Measurements from ENCODE around the gene PGM2L1.
"Not testable (repeated sequence)": the region's sequence is repeated elsewhere in the genome, so short reads cannot be mapped to it uniquely, and the experiment has no call there.

Gene PGM2L1

DNA sequence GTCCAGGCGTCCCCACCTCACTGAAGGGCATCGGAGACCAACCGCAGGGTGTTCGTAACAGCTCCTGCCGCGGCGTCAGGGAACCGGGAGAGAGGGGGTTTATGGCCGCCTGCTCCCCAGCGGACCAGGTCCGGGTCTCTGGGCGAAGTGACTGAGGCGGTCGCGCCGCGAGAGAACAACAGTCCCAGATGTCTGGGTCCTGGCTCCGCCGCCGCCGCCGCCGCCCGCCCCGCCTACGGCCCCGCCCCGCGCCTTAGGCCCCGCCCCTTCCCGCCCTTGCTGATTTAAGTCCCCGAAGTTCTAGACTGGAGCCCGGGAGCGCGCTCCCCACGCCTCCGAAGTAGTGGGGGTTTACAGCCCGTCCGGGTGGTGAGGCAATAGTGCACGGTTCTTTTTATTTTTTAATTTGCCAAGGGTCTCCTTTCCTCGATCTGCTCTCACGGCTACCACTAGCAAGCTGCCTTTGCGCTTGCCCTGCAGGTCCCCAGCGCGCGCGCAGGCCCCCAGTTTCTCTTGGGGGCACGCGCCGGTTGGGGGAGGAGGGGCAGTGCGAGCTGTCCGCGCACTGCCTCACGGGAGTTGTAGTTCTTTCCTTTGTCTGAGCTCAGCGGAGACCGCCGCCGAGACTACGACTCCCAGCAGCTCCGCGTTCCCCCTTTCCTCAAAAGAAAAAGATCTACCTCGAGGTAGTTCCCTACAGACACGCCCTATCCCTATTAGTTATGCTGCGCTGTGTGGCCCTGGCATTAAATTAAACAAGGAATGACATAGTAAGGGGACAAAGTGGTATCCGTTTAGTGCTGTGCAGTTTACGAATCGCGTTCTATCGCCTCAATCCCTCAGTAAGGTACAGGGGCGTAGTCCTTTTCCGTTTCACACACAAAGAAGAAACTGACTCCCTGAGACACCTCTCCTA lies at the start of gene PGM2L1:
Gene PGM2L1 (minus strand): TSS at position 190 of the 916 bp plus-strand sequence. CDS start 272 bp downstream, outside the sequence.
- DNase-seq (ENCODE audit: low read depth, low spot score) = peak; percentile 73

DNA sequence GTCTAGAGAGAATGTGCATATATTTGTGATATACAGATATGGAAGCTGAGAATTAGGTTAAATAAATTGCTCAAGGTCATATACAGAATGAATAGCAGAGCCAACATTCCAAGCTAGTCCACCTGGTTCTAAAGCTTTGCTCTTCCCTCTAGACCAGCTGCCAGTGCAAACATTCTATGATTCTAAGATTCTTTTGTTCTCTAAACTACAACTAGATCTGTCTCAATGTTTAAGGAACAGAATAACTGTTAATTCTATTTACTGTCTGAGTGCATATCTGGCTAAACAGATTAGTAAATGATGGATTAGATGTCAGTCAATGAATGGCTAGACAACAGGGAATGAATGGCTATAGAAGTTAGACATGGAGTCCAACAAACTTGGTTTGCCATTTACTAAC lies 49.5 kb upstream of the PGM2L1 start:
- DNase-seq (ENCODE audit: low read depth, low spot score) = no peak

DNA sequence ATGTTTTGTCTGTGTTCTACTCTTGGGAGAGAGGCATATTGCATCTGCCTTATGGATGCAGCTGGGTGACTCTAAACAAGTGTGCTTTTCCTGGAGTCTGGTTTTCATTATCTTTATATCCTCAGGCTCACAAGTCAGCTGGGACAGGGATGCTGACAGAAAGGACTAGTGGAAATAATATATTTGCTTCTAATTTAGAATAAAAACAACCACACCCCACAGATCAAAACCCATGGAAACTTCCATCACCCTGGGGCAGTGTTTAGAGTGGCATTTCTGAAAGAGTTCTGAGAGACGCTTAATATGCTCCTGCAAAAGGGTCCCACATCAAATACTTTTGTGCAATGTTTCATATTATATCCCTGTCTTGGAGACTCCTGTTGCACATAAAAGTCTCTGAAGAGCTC lies 48.3 kb upstream of the PGM2L1 start:
- DNase-seq (ENCODE audit: low read depth, low spot score) = no peak

DNA sequence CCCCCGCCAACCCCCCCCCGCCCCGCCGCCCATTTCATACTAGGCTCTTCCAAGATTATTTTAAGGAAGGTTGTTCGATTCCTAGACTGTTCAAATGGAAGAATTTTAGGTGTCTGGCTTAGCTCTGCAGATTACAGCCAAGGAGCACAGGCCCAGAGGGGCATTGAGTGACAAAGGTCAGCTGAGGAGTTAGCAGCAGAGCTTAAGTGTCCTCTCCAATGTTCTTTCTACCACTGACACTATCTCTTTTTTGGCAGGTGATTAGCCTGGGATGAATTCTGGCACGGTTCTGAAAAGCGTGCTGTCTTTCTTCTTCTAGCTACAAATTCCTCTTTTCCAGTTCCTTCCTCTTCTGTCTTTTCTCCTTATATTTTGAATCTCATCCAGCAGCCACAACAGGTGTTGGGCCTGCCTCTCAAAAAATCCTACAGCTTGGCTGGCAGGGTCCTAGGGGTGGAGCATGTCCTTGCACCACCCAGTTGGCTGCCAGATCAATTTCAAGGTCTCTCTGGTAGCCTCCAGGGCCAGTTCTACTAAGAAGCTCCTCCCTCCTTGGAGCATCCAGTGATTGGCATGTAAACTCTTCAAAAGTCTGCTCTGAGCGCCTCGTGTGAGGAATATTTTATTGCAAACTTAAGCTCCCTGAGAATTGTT lies 46.1 kb upstream of the PGM2L1 start:
- DNase-seq (ENCODE audit: low read depth, low spot score) = no peak

DNA sequence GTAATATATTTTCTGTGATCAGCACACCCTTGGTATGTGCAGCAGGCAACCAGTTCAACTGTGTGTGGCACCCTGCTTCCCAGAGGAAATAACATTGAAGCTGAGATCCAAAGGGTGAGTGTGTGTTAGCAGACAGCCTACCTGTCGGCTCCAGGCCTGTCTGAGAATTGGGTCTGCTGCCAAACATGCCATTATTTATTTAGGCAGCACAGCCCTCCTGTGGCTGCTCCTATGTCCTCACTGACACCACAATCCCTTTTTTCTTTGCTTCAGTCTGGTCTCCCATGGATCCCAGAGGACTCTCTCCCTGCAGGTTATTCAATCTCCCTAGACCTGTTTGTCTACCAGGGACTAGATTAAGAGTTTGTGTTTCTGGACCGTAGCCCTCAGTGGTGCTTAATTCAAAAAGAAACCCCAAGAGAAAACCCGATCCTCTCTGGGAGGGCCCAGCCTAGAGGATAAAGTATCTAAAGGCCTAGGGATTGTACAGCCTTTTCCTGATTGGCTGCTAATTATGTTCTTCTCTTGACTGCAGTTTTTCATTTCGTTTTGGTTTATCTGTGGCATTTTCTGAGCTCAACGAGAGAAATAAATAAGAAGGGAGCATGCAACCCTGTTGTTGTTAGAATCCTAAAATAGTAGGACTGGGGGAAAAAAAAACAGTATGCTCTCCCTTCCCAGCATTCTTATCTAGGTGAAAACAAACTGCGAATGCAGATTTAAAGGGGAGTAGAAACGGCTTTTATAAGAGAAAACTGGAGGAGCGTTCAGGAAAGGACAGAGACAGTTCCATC lies 45.0 kb upstream of the PGM2L1 start:
- DNase-seq (ENCODE audit: low read depth, low spot score) = no peak

DNA sequence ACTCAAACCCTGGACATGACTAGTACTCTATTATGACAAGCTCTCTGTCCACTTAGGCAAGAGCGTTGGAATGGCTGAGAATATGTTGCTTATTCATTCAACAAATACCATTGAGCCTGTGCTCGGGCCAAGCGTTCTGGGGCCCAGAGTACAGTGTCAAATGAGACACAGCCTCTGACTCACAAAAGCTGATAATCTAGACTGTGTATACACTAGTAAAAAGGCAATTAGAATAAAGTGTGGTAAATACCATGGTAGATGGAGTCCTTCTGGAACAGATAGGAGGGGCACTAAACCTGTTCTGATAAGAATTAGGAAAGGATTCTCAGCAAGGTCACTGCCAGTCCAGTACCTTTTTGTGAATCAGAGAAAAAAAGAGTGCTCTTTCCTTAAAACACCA lies 44.4 kb upstream of the PGM2L1 start:
- DNase-seq (ENCODE audit: low read depth, low spot score) = no peak

DNA sequence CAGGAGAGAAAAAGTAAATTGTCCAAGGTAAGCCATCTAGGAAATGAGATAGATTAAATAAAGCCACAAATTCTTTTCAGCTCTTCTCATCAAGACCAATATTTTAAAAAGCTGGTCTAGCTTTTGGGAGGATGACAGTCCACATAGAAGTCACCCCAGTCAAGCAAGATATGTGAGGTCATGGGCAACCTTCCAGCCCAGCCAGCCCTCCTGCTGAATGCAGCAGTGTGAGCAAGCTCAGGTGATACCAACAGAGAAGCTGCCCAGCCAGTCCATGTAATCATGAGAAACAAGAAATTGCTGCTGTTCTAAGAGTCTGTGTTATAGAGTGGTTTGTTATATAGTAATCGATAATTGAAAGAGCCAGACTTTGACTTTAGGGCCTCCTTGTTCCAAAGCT lies 40.4 kb upstream of the PGM2L1 start:
- DNase-seq (ENCODE audit: low read depth, low spot score) = no peak

DNA sequence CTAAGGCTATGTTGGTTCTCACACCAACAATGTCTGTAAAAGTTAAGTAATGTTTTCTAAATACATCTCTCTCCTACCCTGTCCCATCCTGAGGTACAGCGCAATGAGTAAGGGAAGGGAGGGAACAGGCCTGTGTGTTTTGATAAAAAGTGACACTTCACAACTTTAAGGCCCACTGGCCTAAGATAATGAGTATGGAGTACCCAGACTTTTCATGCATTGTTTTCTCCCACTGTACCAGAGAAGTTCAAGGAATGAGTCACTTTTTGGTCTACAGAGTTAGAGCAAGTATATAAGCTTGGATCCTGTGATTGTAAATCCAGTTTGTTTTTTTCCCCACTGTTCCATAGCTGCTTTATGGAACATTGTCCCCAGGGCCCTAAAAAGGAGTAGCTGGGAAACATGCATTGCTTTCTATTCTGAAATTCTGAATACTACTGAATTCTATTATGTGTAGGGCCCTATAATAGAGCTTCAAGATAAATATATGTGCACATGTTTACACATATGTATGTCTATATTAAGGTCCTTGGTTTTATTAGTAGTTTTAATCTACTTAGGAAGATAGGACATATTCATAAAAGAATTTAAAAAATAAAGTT lies 39.3 kb upstream of the PGM2L1 start:
- DNase-seq (ENCODE audit: low read depth, low spot score) = no peak

DNA sequence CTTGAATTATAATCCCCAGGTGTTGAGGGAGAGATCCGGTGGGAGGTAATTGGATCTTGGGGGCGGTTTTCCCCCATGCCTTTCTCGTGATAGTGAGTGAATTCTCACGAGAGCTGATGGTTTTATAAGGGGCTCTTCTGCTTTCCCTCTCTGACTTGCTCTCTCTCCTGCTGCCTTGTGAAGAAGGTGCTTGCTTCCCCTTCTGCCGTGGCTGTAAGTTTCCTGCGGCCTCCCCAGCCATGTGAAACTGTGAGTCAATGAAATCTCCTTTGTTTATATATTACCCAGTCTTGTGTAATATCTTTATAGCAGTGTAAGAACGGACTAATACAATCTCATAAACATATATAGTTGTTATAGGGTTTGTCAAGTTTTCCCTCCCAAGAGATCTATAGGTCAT lies 36.3 kb upstream of the PGM2L1 start:
- DNase-seq (ENCODE audit: low read depth, low spot score) = no peak

DNA sequence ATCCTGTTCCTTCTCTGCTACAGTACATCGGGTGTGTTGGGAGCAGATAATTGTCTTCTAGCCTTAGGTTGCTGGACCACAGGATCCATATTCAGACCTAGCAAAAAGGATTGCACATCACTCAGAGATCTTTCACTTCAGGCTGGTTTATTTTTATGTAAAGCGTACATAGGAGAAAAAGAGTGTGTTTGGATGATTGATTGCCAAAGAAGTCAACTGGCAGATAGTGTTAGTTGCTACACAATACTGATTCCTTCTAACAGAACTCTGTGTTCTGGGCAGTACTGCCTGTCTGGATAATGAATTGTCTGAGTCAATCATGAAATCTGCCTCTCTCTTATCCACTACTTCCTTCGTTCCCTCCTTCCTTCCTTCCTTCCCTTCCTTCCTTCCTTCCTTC lies 31.0 kb upstream of the PGM2L1 start:
- DNase-seq (ENCODE audit: low read depth, low spot score) = no peak

DNA sequence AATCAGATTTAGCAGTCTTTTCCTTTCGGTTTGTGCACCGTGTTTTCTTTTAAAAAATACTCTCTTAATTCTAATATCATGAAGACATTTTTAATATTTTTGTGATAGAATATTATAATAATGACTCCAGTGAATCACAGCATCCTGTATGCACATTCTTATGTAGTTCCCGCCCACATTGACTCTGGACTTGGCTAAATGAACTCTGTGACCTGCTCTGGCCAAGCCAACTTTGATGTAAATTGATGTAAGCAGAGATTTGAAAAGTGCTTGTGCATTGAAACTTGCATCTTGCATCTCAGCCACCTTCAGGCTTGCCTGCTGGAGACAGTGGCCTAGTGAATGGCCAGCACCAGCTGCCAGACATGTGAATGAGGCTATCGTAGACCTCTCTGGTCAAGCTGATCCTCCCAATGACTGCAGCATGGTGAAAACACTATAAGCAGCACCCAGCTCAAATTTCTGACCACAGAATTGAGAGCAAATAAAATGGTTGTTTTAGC lies 29.2 kb upstream of the PGM2L1 start:
- no peak for DNase-seq (ENCODE audit: low read depth, low spot score)

DNA sequence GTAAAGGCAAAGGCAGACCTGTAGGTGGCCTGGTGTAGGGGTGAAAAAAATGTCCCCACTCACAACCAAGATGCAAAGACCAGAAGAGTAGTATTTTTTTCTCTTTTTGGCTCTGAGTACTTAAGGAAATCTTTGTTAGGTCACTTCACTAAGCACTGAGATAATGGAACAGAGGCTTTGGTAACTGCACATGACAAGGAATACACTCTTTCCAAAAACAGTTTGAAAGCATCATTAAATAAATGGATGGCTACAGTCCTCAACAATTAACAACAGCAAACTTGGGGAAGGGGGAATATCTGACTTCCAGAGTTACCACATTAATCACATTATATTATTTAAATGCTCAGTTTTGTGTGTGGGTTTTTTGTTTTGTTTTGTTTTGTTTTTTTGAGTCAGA lies 26.9 kb upstream of the PGM2L1 start:
- DNase-seq (ENCODE audit: low read depth, low spot score) = no peak

DNA sequence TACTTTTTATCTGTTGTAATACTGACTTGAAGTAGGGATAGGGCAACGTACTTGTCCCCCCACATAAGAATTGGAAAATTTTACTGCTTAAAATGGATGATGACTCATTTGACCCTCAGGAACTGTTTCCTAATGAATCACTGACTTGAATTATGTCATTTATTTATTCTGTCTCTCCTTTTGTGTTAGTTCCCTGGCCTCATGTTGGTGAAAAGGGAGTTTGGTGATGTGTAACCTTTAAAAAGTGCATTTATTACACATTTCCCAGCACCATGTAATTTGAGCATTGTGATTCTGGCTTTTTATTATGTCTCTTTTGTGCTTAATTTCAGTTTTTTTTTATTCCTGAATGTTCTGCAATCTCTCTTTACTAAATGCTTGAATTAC lies 20.3 kb upstream of the PGM2L1 start:
- peak; percentile 68 for DNase-seq (ENCODE audit: low read depth, low spot score)

DNA sequence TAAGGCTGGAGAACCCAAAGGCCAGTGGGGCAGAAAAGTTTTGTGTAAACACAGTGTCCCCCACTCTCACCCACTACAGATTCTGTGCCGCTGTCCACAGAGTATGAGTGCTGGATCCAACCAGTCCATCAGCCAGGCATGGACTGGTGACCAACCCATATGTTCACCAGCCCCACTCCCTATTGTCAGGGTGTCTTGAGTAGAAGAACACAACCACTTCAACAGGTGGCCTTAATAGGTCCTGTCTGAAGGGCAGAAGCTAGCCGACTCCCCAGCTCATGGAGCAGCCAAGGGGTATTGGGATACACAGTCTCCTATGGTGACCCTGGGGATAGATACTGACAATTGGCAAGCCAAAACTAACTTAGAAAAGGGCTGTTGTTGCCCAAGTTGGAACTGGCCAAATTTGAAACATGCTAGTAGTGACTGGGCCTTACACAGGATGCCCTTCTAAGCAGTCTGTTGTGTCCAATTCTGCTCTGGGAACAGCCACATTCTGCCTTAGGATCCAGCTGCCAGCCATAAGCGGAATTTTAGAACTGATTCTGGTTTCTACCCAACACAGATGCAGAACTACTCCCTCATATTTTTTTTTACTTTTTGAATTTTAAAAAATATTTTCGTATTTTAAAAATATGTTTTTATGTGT lies 19.8 kb upstream of the PGM2L1 start:
- DNase-seq (ENCODE audit: low read depth, low spot score) = no peak

DNA sequence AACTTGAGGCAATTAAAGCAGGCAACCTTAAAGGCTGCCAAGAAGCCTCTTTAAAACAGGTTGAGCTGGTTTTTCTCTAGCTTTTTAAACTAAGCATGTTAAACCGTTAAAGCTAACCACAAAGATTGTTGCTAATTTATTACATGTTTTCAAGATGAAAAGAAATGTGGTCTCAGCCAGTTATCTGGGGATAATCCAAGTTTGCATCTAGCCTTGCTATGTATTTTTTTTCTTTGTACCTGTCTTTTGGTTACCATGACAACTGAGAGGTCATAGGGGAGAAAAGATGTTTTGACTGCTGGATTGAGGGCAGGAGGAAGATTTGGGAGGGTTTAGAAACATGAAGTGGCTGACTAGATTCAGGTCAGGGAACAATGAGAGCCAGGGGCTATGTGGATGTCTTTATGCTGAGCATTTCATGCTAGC lies 19.2 kb upstream of the PGM2L1 start:
- no peak for DNase-seq (ENCODE audit: low read depth, low spot score)

DNA sequence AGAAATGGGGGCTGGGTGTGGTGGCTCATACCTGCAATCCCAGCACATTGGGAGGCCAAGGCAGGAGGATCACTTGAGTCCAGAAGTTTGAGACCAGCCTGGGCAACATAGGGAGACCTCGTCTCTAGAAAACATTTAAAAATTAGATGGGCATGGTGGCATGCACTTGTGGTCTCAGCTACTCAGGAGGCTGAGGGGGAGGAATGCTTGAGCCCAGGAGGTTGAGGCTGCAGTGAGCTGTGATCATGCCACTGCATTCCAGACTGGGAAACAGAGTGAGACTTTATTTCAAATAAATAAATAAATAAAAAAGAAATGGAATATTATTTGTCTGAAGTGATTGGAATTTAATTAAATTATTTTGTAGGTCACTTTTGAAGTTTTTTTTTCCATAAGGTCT lies 18.7 kb upstream of the PGM2L1 start:
- not testable (repeated sequence) for DNase-seq (ENCODE audit: low read depth, low spot score)

DNA sequence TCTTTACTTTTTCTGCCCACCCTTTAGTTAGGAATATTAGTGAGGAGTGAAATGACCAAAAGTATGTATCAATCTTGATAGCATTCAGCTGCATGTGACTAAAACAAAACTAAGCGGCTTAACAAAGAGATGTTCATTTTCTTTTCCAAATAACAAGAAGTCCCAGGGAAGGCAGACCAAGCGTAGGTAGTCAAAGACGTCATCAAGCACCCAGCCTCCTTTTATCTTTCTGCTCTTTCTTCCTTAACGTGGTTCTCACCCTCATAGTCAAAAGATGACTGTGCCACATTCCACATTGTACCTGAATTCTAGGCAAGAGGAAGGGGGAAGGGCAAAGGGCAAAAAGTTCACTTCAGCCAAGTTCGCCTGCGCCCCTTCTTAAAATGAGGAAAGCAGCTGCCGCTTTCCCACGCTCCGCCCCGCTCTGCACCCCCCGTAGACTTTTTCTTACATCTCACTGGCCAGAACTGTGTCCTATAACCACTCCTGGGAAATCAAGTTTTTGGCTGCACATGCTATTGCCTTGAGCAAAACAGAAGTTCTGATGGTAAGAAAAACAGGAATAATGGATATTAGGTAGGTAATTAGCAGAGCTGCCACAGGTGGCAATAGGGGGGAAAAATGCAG lies 14.6 kb upstream of the PGM2L1 start:
- DNase-seq (ENCODE audit: low read depth, low spot score) = no peak

DNA sequence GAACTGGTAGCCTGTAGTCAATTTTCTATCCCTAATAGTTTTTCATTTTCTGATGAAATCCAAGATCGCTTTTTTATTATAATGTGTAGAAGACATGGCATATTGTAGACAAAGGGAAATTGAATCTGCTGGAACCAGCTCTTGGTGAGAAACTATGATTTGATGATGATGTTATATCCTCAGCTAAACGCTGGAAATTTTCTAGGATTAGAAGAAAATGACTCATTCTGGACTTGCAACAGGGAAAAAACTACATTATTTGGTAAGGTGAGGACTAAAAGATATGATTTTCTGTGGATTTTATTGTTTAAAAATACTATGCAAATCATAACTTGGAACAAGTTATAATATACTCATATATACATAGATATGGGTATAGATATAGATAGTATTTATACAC lies 14.1 kb upstream of the PGM2L1 start:
- no peak for DNase-seq (ENCODE audit: low read depth, low spot score)

DNA sequence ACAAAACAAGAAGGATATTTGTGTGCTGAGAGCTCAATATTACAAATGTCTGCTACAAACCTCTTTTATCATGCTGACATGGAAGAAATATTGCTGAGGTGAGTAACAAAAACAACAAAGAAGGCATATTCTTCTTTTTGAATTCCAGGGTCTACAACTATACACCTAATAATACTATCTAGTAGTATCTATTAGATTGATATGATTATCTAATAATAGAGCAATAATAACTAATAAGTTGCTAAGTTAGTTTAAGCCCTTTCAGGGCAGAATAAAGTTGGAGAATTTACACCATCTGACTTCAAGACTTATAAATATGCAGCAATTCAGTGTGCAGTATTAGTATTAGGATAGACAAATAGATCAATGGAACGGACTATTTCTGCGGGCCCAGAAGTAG lies 11.4 kb upstream of the PGM2L1 start:
- no peak for DNase-seq (ENCODE audit: low read depth, low spot score)

DNA sequence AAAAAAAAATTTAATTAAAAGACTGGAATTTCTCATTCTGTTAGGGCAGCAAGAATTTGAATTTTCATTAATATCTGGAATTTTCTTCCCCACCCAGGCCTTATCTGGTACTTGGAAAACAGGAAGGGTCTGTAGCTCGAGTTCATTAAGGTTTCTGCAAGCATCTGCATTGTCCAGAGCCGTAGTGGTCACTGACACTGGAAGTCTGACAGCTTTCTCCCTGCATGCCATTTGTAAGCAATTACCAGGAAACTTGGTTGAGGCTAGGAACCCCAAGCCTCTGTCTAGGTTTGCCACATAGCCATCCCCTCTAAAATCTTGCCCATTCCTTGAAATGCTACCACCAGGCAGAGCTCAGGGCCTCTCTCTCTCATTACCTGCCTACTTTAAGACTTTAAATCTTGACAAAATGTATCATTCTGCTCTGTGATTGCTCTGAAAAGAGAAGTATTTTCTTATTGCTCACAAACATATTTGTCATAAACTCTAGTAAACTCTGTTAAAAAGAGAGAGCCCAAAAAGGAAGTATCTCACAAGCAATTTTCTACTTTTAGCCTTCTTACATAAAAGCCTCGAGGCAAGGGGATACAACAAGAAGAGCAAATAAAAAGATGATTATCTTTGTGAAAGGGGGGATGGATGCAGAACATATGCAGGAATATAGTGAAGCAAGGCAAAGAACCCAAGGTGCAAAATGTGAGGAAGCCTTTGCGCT lies 5.5 kb upstream of the PGM2L1 start:
- DNase-seq (ENCODE audit: low read depth, low spot score) = no peak
